OCI-LY7 (cell line): Measurements from ENCODE around the gene HIP1.

ENCODE experiments used
- EZH2phosphoT487 ChIP-seq: fragments of 200-600 bp; sonication (generic); IDR thresholded peaks from 2 replicates; pipeline ENCODE4 v1.6.1; 2018; ENCODE audit warnings: low read depth, borderline replicate concordance, mild to moderate bottlenecking, mixed run types, antibody characterized with exemption, low read length, moderate library complexity, mixed read lengths
- TF ChIP-seq, protein P1 (sequence below): fragments of 200-600 bp; sonication (generic); conservative IDR thresholded peaks from 2 replicates; pipeline ENCODE4 v1.5.1; 2014; ENCODE audit warnings: mild to moderate bottlenecking, antibody characterized with exemption, low read length, moderate library complexity, mixed read lengths

DNA sequence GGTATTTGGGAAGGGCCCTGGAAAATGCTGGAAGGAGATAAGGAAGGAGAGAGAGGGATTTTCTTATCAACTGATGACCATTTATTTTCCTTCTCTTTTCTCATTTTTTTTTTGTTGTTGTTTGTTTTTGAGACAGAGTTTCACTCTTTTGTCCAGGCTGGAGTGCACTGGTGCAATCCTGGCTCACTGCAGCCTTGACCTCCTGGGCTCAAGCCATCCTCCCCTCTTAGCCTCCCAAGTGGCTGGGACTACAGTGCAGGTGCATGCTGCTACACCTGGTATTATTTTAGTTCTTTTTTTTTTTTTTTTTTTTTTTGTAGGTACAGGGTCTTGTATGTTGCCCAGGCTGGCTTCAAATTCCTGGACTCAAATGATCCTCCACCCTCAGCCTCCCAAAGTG lies 52.2 kb downstream of the HIP1 start:
- TF ChIP-seq, protein P1, sequence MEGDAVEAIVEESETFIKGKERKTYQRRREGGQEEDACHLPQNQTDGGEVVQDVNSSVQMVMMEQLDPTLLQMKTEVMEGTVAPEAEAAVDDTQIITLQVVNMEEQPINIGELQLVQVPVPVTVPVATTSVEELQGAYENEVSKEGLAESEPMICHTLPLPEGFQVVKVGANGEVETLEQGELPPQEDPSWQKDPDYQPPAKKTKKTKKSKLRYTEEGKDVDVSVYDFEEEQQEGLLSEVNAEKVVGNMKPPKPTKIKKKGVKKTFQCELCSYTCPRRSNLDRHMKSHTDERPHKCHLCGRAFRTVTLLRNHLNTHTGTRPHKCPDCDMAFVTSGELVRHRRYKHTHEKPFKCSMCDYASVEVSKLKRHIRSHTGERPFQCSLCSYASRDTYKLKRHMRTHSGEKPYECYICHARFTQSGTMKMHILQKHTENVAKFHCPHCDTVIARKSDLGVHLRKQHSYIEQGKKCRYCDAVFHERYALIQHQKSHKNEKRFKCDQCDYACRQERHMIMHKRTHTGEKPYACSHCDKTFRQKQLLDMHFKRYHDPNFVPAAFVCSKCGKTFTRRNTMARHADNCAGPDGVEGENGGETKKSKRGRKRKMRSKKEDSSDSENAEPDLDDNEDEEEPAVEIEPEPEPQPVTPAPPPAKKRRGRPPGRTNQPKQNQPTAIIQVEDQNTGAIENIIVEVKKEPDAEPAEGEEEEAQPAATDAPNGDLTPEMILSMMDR, result no peak
- no peak for TF ChIP-seq EZH2phosphoT487
